ENCODE data around the gene SOS1.
"Not testable (repeated sequence)": the region's sequence is repeated elsewhere in the genome, so short reads cannot be mapped to it uniquely, and the experiment has no call there.

Gene SOS1

DNA sequence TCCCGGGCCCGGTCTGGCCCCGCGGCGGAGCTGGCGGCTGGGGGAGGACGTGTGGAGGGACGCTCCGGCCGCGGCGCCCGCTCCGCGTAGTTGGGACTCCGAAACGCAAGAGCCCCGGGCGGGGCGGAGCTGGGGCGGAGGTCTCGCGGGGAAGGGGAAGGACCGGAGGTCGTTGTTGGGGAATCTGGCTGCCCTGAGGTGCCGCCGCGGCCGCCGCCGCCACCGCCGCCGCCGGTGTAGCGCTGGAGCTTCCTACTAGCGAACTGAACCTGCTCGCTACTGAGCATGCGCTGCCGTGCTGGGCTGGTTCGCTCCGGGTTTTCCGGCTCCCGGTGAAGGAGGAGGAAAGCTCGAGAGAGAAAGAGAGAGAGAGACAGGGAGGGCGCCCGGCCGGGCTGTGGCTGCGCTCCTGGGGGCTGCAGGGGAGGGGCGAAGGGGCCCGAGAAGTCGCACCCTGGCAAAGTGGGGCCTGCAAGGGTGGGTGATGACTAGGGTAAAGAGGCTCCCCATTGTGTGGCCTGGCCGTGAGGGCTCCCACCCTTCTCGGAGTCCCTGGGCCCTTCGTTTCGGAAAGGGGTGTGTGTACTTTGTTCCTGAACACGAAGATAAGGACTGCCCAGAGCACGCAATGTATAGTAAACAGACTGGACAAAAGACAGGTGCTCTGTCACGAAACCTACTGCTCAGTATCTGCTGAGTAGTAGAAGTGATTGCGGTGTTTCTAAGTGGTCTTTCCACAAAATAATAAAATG is at the start of gene SOS1:
TSS of gene SOS1 (minus strand) at position 281 of the 752 bp plus-strand sequence. CDS start 629 bp downstream, outside the sequence.
- DNase-seq = peak; percentile 73 to 87 (median 83)

DNA sequence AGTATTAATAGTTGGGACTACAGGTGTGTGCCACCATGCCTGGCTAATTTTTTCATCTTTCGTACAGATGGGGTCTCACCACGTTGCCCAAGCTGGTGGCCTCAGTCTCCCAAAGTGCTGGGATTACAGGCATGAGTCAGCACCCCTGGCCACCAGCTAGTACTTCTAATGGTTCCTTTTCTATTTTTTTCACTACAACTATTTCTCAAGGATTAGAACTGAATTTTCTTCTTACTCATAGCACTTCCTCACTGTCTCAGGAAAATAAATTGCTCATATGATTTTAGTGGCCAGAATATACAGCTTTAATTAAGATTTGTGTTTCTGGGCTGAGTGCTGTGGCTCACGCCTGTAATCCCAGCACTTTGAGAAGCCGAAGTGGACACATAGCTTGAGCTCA is 43.2 kb upstream of the SOS1 start:
- no peak for DNase-seq

DNA sequence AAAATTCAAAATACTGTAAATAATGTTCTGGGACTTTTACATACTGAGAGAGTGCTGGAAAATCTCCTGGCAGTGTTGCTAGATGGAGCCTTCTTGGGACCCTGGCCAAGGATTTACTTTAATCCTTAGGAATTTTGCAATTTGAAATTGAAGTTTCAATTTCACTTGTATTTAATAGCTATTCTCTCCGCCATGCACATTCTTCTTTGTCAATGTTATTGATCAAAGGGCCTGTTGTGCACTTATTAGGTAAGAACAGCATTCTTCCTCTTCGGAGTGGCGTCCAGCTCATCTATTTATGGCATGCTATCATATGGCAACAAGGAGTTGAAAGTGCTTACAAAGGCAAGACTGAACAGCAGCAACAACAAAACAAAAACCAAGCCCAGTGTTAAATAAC is 40.1 kb upstream of the SOS1 start:
- no peak for DNase-seq

DNA sequence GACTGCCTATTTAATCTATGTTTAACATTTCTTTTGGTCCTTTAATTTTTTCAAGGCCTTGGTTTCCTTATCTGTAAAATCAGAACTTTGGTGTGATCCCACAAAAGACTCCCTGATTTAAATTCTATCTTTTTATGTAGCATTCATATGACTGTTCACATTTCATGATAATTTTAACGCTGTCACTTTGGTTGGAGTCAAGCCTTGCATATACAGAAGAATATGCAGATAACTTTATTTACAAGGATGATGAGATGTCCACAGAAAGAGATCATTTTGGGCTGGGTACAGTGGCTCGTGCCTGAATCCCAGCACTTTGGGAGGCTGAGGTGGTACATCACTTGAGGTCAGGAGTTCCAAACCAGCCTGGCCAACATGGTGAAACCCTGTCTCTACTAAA is 38.4 kb upstream of the SOS1 start:
- no peak for DNase-seq

DNA sequence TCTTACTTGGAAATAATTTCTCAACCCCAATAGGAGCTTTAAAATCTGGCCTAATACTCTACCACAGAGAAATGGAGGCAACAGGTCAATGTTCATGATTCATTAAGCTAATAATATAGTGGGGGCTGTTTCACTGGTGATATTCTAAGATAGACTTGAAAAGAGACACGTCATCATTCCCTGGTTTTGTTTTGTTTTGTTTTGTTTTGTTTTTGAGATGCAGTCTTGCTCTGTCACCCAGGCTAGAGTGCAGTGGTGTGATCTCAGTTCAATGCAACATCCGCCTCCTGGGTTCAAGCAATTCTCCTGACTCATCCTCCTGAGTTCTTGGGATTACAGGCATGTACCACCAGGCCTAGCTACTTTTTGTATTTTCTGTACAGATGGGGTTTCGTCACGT is 37.5 kb upstream of the SOS1 start:
- no peak for DNase-seq

DNA sequence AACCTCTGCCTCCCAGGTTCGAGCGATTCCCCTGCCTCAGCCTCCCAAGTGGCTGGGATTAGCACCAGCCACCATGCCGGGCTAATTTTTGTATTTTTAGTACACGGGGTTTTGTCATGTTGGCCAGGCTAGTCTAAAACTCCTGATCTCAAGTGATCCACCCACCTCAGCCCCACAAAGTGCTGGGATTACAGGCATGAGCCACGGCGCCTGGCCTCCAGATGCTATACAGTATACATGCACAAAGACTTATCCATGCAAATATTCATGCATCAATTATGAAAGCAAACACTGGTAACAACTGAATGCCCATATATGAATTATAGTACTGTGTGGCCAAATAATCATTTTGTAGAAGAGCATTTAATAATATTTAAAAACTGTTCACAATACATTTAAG is 36.0 kb upstream of the SOS1 start:
- DNase-seq = no peak

DNA sequence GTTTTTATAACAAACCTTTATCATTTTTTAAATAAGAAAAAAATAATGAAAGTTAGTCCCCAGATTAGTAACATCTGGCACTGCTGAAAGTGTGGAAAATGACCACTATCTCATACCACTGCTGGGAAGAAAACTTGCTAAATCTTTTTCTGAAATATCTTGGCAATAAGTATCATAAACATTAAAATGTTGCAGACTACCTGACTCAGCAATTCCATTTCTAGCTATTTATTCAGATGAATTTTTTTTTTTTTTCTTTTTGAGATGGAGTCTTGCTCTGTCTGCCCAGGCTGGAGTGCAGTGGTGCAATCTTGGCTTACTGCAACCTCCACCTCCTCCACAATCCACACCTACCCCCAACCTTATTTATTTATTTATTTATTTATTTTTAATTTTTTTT is 35.3 kb upstream of the SOS1 start:
- DNase-seq = no peak

DNA sequence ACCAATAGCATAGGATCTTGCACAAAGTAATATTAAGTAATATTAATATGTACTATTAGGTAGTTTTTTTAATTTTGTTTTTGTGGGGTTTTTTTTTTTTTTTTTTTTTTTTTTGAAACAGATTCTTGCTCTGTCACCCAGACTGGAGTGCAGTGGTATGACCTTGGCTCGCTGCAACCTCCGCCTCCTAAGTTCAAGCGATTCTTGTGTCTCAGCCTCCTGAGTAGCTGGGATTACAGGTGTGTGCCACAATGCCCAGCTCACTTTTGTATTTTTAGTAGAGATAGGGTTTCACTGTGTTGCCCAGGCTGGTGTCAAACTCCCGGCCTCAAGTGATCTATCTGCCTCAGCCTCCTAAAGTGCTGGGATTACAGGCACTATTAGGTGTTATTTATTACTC is 34.7 kb upstream of the SOS1 start:
- not testable (repeated sequence) for DNase-seq

DNA sequence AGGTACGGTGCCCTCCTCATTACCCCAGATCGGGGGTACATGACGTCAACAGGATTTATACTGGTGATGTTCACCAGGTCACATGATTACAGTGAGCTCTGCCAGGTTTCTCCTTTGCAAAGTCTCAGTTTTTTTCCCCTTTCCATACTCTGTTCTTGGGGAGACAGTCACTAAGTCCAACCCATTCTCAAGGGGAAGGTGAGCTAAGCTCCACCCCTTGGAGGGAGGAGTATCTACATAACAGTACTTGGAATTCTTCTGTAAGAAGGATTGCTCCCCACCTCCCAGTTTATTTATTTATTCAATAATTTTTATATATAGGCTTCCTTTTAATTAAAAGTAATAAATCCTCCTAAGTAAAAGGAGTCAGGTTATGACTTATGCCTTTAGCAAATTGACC is 34.1 kb upstream of the SOS1 start:
- DNase-seq = no peak

DNA sequence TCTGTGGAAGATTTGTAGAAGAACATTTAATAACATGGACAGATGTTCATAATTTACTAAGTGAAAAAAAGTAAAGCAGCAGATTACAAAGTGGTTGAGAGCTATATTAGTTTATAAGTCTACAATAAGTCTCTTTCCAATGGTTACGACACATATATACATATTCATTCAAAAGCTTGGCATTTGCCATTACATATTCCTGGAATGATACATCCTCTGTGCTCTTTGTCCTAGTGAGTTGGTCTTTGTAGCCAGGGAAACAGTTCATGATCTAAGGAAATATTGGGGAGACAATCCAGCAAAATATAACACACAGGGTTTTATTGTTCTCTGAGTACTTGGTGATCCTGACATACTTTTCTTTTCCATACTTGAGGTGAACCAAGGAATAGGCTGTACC is 32.5 kb upstream of the SOS1 start:
- DNase-seq = no peak

DNA sequence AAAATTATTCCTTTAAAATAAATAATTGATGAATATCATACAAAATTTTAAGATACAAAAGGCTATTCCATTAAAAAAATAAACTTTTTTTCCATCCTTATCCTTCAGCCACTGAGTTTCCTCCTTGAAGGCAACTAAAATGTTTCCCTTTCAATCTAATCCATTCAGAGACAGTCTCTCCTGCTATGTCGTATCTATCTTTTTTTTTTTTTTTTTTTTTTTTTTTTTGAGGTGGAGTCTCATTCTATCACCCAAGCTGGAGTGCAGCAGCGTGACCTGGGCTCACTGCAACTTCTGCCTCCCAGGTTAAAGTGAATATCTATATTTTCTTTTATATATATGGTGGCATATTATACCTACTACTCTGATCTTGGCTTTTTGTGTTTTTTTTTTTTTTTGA is 31.7 kb upstream of the SOS1 start:
- DNase-seq = no peak

DNA sequence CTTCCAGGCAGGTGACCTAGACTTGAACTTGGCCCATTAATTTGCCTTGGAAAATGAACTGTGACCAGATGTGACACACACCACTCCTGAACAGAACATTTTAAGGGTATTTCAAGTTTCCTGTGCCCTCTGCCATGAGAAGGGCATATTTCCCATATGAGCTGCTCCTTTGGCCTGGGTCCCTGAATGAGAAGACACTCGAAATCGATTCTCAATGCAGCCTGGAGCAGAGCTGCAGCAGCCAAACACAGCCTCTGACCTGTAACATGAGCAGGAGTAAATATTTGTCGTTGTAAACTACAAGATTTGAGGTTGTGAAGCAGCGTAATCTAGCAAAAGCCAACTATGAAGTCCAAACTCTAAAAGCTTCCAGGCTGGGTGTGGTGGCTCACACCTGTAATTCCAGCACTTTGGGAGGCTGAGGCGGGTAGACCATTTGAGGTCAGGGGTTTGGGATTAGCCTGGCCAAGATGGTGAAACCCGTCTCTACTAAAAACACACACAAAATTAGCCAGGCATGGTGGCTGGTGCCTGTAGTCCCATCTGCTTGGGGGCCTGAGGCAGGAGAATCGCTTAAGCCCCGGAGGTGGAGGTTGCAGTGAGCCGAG is 30.1 kb upstream of the SOS1 start:
- no peak for DNase-seq

DNA sequence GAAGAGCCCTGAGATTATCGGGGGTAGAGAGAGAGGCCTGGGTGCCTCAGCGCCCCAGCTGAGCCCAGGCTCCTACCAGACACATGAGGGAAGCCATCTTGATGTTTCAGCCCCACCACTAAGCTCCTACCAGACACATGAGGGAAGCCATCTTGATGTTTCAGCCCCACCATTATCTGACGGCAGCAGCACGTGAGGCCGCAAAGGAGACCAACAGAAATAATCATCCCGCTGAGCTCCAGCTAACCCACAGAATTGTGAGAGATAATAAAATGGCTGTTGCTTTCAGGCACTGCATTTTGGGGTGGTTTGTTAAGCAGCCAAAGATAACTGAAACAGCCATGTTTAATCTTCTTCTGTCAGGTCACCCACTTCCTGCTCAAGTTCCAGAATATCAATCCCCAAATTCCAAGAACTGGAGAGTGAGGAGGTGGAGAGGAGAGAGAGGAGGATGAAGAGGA is 29.3 kb upstream of the SOS1 start:
- no peak for DNase-seq

DNA sequence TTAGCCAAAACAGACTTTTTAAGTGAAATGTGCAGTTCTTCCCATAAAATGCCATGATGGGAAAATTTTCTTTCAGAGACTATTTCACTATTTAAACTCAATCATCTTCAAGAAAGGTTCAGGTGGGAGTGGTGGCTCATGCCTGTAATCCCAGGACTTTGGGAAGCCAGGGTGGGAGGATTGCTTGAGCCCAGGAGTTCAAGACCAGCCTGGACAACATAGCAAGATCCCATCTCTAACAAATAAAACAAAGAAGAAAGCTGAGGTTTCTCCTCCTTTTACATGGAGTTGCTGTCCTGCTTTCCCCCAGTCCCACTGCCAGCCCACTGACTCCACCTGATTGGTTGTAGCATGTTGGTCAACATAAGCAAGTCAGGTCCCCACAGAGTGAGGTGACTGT is 25.8 kb upstream of the SOS1 start:
- DNase-seq = no peak

DNA sequence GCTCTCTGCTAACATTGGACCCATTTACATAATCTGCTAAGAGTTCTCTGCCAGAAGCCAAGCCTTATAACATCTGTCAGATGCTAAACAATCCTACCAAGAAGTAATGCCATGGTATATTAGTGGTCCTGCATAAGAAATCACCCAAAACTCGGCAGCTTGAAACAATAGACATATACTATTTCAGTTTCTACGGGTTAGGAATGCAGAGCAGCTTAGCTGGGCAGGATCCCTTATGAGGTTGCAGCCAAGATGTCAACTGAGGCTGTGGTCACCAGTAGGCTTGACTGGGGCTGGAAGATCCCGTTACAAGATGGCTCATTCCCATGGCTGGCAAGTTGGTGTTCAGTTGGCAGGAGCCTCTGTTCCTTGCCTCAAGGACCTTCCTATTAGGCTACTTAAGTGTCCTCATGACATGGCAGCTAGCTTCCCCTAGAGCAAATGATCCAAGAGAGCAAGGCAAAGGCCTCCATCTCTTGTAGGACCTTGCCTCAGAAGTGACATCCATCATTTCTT is 25.1 kb upstream of the SOS1 start:
- no peak for DNase-seq

DNA sequence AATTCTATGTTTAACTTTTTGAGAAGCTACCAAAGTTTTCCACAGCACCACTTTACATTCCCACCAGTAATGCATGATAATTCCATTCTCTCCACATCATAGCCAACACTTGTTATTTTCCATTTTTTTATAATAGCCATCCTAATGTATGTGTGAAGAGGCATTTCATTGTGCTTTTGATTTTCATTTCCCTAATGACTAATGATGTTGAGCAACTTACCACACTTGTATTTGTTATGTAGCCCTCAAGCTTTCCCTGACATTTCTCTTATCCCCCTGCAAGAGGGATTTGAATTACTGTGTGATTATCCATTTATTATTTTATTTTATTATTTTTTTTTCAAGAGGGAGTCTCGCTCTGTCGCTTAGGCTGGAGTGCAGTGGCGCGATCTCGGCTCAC is 23.6 kb upstream of the SOS1 start:
- no peak for DNase-seq

DNA sequence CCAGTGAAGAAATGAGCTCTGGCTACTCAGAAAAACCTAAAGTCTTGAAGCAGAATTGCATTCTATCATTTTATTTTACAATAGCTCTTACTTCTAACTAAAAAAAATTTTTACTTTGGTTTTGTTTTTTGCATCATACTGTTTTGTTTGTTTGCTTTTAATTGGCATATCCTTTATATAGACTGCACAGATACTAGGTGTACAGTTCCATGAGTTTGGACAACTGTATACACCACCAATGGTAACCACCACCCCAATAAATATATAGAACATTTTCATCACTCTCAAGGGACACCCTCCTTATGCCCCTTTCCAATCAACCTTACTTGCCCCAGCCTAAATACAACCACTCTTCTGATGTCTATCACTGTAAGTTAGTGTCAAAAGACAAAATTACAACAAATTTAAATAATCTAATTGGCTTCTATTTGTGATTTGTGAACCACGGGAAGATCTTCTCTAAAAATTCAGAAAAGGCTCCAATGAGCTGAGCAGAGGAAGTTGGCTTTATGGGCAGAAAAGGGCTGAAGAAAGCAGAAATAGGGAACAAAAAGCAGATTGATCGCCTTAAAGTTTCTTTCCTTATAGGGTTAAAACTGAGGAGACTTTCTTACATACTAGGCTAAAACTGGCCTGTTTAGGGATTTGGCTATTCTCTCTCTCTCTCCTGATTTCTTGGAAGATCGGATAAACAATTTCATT is 22.2 kb upstream of the SOS1 start:
- no peak for DNase-seq

DNA sequence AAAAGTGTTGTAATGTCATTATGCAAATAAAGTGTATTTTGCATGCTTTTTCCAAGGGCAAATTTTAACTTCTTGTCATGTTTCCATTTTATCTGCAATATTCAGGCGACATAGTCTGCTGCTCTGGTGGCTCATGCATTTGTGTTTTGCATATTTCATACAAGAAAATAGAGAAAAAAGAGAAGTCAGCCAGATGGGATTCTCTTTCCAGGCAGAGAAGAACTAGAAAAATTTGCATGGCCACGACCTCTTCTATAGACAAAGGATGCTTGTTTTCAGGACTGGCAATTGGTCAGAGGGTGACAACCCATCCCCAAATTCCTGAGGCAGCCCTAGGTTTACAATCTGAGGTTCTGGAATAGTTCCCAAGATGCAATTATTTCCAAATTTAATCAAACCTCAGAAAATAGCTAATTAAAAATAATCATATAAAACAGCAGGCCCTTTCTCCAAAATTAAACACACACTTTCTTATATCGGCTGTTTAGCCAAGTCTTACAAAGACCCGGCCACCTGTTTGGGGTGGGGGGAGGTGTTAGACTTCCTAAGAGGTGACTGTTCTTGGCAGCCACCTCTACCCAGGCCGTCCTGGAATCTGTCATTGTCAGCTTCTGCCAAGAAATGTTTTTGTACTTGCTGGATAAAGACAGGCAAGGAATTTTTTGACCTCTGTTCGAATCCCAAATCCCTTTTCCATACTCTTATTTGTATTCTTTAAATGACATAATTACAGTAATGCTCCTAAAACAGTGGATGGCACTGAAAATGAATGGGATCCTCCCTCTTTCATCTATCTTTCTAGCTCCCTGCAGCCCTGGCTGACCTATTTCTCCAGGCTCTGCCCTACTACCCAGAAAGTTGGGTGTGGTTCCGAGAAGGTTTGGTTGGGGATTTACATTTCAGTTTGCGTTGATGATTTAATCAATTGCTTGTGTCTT is 20.8 kb upstream of the SOS1 start:
- DNase-seq = no peak

DNA sequence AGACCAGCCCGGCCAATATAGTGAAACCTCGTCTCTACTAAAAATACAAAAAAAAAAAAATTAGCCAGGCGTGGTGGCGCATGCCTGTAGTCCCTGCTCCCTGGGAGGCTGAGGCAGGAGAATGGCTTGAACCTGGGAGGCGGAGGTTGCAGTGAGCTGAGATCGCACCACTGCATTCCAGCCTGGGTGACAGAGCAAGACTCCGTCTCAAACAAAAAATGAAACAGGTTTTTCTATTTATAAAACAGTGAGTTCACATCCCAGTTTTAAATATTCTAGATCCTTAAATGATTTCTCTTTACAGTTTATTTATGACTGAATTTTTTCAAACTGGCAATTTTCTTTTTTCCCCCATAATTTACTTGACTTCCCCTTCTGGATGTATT is 20.1 kb upstream of the SOS1 start:
- DNase-seq = not testable (repeated sequence)

DNA sequence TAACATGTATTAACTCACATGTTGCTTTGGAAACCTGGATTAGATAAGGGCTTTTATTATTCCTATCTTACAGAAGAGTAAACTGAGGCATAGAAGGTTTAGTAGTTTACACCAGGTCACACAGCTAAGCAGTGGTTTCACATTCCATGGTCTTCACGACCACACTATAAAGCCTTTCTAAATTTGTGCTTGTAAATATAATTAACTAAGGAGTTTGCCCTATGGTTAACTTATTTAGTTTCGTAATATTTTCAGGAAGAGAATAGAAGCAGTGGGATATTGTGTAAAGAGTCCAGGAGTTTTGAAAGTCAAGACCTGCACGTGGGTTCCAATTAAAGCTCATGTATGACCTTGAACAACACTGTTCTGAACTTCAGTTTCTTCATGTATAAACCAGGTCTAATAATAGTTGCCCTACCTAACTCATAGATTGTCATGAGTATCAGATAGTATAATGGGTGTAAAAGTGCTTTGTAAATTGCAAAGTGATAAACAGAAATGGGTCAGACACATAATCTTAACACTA is 19.5 kb upstream of the SOS1 start:
- no peak for DNase-seq

DNA sequence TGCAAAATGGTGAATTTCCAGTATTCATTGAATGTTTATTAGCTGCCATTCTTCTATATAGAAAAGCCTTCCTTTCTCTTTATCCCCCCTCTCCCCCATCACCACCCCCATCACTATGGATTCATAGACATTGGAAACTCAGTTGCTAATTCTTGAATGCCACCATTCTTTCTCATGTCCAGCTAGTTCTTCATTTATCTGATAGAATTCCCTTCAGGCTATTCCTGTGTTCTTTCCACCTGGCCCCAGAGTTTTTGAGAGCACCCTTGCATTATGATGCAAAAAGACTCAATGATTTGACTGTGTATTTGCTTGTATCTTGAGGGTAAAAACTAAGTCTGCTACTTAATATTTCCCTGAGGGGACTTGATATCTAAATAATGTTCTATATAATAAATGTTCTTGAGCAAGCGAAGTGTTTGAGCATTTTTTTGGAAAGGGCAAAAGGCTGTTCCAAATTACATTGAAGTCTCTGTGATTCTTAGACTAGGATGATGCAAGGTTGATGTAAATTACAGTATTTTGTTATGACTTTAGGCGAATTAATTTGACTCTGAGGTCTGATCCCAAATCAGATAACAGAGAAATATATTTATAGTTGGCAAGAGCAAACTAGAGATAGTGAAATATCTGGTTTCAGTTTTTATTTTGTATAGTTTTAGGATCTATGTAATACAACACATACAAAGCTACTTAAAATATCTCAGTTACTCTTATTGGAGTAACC is 18.8 kb upstream of the SOS1 start:
- DNase-seq = no peak

DNA sequence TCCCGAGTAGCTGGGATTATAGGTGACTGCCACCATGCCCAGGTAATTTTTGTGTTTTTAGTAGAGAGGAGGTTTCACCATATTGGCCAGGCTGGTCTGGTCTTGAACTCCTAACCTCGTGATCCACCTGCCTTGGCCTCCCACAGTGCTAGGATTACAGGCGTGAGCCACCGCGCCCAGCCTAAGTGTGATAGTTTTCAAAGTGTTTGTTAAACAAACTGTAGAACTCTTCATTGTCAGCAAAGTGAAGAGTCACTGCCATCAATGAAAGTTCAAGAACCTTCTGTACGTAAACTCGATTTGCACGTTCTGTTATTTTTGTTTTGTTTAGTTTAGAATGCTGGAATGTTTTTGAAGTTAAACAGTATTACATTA is 18.0 kb upstream of the SOS1 start:
- no peak for DNase-seq
